NCI-H1436 (cell line): ENCODE measurements around the gene CEP19.
"Not testable (repeated sequence)": the region's sequence is repeated elsewhere in the genome, so short reads cannot be mapped to it uniquely, and the experiment has no call there.

Experiments
- DNase-seq: peaks from one replicate; lab custom pipeline; 2025; lab: John Stamatoyannopoulos, UW

CEP19 gene

GRCh38 chr3:196711838-196712513 lies at the start of gene CEP19, which contains the start of gene PIGX:
TSS of gene CEP19 (minus strand) at chr3:196712250. CDS start at chr3:196708657, 3,593 bp downstream.
TSS of gene PIGX (plus strand) at chr3:196712377.
- DNase-seq = peak; percentile 91

DNA sequence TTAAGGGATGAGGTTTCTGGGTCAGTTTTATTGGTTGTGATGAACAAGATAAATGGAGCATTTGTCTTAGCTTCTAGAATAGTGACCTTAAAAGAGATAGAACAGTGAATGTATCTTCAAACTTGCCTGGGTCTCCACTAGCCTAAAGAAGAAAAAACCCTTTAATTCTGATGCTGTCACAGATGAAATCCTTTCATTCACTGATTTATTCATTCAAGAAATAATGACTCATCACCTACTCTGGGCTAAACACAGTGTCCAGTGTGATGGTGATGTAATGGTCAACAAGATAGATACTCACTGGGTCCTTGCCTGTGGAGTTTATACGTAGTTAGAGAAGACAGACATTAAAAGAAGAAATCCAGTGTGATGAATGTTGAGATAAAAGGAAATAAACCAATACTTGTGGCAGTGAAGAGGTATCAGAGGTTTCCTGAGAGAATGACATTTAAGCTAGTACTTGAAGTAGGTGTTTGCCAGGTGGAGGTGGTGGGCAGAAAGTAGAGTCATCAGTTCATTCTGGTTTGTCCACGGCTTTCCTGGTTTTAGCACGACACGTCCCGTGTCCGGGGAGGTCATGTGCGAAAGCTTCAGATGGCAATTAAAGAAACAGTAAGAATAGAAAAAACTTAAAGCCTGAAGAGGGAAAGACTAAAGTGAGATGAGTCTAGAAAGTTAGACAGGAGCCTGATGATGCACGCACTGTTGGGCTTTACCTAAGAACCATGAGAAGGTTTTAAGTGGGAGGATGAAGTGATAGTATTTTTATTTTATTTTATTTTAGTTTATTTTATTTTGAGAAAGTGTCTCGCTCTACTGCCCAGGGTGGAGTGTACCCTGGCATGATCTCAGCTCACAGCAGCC lies 46.1 kb upstream of the CEP19 start:
- DNase-seq = no peak

GRCh38 chr3:196756732-196757131 lies 44.7 kb upstream of the CEP19 start:
- DNase-seq = no peak

DNA sequence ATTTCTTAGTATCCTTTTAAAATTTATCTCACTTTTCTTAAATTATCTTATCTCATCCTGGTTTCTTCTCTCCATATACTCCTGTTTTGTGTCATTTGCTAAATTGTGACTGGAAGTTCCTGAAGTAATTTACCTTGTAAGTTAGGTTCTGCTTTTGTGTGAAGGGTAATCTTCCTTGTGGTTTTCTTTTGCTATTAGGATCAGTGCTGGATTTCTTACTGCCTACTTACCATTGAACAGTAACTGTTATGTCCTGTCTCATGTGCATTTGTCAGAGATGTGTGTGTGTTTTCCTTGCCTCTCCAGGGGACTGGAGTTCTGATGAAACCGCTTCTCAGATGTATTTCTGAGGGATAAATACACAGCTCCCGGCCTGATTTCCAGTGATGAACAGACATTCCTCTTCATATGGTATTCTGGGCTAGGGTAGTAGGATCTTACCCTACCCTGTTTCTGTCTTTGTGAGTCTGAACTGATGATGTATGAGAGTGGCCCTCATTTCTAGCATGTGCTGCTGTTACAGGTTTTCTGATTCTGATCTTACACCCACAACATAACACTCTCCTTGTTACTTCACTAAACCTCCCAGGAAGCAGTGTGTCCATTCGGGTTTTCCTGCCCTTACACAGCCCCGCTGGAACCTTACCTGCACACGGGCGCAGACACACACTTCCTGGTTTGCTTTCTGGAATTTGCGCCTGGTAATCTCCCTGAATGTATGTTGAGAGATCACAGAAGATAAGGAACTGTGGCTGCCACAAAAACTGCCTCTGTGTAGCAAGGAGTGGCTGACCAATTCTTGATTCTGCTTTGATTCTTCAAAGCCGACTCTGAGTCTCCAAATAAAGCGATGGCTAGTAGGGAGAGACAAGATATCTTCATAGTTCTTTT lies 42.3 kb upstream of the CEP19 start:
- no peak for DNase-seq

DNA sequence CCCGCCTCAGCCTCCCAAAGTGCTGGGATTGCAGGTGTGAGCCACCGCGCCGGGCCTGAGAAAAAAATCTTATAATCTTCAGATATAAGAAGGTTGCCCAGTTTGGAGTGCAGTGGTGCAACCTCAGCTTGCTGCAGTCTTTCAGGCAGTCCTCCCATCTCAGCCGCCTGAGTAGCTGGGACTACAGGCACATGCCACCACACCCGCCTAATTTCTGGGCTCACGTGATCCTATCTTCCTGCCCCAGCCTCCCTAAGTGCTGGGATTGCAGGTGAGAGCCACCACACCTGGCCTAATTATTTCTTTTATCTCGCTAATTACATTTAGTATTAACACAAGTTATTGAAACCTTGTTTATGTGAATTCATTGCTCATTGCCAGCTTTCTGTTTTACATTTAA lies 41.2 kb upstream of the CEP19 start:
- DNase-seq = no peak

DNA sequence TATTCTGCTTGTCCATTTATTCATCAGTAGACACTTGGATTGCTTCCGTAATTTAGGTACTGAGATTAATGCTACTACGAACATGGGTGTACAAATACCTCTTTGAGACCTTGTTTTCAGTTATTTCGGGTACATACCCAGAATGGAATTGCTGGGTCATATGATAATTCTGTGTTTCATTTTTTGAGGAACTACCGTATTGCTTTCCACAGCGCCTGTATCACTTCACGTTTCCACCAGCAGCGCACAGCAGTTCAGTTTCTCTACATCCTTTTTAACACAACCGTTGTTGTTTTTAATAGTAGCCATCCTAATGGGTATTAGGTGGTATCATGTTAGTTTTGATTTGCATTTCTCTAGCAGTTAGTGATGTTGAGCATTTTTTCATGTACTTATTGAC lies 37.1 kb upstream of the CEP19 start:
- DNase-seq = no peak

- DNase-seq = not testable (repeated sequence)
Observed at GRCh38 chr3:196743569-196743968, 31.5 kb upstream of the CEP19 start.

- DNase-seq = no peak
Observed at GRCh38 chr3:196741249-196741889, 29.3 kb upstream of the CEP19 start.

GRCh38 chr3:196740481-196741248 lies 28.6 kb upstream of the CEP19 start:
- DNase-seq = peak; percentile 35

GRCh38 chr3:196739671-196740480 lies 27.8 kb upstream of the CEP19 start, which contains the start of gene PAK2:
TSS of gene PAK2 (plus strand) at chr3:196739857. CDS start at chr3:196782647, 42,790 bp downstream.
- peak; percentile 89 for DNase-seq

- DNase-seq = peak; percentile 9
Observed at GRCh38 chr3:196737655-196738054, 25.6 kb upstream of the CEP19 start.

DNA sequence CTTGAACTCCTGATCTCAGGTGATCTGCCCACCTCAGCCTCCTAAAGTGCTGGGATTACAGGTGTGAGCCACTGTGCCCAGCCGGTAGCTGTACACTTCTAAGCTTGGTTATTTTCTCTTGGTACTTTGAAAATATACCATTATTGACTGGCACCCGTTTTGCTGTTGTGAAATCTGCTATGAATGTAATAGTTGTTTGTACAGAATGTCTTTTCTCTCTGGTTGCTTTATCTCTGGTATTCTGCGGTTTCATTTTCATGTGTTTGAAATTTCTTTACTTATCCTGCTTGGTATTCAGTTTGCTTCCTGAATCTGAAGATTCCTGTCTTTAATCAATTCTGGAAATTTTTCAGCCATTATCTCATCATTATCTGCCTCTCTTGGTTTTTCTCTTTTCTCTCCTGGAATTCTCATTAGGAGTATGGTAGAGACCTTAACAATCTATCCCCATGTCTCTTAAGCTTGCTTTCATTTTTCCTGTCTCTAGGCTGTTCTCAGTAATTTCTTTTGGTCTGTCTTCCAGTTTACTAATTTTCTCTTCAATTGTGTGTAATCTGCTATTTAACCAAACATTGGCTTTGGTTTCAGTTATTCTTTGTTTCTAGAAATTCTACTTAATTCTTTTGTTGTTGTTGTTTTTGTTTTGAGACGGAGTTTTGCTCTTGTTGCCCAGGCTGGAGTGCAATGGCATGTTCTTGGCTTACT lies 24.8 kb upstream of the CEP19 start:
- DNase-seq = no peak

GRCh38 chr3:196735751-196736150 lies 23.7 kb upstream of the CEP19 start:
- DNase-seq = no peak

- no peak for DNase-seq
Observed at GRCh38 chr3:196726788-196727675, 15.0 kb upstream of the CEP19 start.

DNA sequence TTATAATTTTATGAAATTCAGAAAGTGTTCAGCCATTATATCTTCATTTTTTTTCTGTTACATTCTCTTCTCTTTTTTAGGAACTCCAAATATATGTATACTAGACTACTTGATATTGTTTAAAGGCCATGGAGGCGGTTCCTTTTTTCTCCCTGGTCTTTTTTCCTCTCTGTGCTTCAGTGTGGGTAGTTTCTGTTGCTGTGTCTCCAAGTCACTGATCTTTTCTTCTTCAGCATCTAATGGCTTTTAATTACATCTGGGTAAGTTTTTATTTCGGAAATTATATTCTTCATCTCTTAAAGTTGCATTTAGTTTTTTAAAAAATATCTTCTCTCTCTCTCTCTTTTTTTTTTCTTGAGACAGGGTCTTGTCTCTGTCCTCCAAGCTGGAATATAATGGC lies 9.0 kb upstream of the CEP19 start:
- DNase-seq = no peak

- DNase-seq = not testable (repeated sequence)
Observed at GRCh38 chr3:196717162-196717561, 5.1 kb upstream of the CEP19 start.

DNA sequence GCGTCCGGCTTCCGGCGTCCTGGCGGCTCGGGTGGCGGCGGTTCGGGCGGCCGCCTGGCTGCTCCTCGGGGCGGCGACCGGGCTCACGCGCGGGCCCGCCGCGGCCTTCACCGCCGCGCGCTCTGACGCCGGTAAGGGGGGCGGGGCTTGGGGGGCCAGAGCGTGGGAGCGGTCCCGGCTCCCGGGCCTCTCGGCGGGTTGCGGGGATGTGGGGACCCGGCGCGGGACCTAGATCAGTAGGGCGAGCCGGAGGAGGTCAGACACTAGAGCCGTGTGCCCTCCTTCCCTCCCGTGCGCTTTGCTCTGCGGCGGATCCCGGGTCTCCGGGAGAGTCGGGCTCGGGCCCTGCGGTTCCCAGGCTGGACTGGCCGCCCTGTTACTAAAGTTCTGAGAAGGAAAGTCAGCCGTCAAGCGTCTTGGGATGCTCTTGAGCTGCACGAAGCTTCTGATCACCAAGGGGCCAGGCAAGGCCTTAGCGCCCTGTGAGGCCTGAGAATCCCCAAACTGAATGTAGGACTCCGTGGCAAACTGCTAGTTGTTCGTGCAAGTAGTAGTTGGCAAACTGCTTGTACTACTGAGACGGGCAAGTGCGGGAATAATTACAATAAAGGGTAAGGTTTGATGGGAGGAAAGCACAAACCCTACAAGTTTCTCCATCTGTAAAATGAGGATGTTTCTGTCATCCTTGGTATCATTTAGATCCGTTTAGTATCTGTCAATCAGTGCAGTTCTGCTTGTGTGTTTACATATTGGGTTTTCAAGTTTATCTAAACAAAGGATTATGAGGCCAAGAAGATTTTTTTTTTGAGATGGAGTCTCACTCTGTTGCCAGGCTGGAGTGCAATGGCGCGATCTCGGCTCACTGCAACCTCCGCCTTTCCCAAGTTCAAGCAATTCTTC lies 714 bp upstream of the CEP19 start:
- DNase-seq = peak; percentile 70
